Esophagus (tissue), 2 donors: Measurements from ENCODE around the gene GFPT1. TPM values are rescaled to one million over a fixed set of nuclear protein-coding genes. Genes with fewer than 3 reads are reported as not detected.

ENCODE experiments used
- H3K27ac ChIP-seq, 2 donors: one replicate each; pipeline ENCODE4 v1.5.1; 2013; ENCODE audit warnings: low read depth in 2 of 2, mild to moderate bottlenecking in 2 of 2, inconsistent platforms in 1 of 2, low read length in 1 of 2, moderate library complexity in 1 of 2
- H3K27me3 ChIP-seq, 2 donors: one replicate each; pipeline ENCODE4 v1.6.1; 2013; ENCODE audit warnings: low read length in 2 of 2, control low read depth in 1 of 2, mild to moderate bottlenecking in 1 of 2; ENCODE audit not compliant: insufficient read depth in 2 of 2, control insufficient read depth in 1 of 2
- H3K36me3 ChIP-seq, 2 donors: one replicate each; pipeline ENCODE4 v1.6.1; 2013; ENCODE audit warnings: low read length in 1 of 2; ENCODE audit not compliant: control insufficient read depth in 2 of 2, insufficient read depth in 2 of 2
- H3K4me1 ChIP-seq, 2 donors: one replicate each; pipeline ENCODE4 v1.6.1; 2013; ENCODE audit warnings: low read length in 1 of 2; ENCODE audit not compliant: control insufficient read depth in 2 of 2, insufficient read depth in 2 of 2
- H3K4me3 ChIP-seq, 2 donors: one replicate each; pipeline ENCODE4 v1.5.1; 2013; ENCODE audit warnings: low read length in 2 of 2, mild to moderate bottlenecking in 2 of 2, low read depth in 1 of 2, moderate library complexity in 1 of 2
- H3K9me3 ChIP-seq, 2 donors: one replicate each; pipeline ENCODE4 v1.6.1; 2013; ENCODE audit warnings: mild to moderate bottlenecking in 2 of 2, low read depth in 1 of 2, low read length in 1 of 2, moderate library complexity in 1 of 2; ENCODE audit not compliant: control insufficient read depth in 2 of 2, insufficient read depth in 1 of 2
- WGBS, 2 donors: extraction: QIAGEN DNeasy Blood & Tissue Kit; methylation state at CpG; one replicate each; pipeline ENCODE4 v1.1.7; 2013; 5-methylcytosine and 5-hydroxymethylcytosine counted together
- polyA plus RNA-seq, 2 donors: library from polyadenylated mRNA; stranded (reverse); fragments of 200-250 nt; gene quantifications; one replicate each; pipeline ENCODE4 v1.2.3, GENCODE V29; 2013
- donor health status: healthy with polysubstance abuse.
- donor health status: Bipolar disorder and iron deficiency.

The GFPT1 gene
- polyA plus RNA-seq, 2 donors = 4.6 to 7.8 TPM

- H3K27me3 ChIP-seq = no peaks in the 10 kb centered on the region
- no peak overlapping the region for H3K27ac ChIP-seq
- H3K4me1 ChIP-seq = no peaks in the 10 kb centered on the region
- H3K4me3 ChIP-seq = no peak overlapping the region
- H3K9me3 ChIP-seq = no peaks in the 10 kb centered on the region
- H3K36me3 ChIP-seq = peaks cover 0 to 7% of the 10 kb centered on the region in 2 donors
Measured at GRCh38 chr2:69411120-69411519, 24.1 kb upstream of the GFPT1 start.

GRCh38 chr2:69405306-69405705 is 18.3 kb upstream of the GFPT1 start:
- Histone ChIP-seq H3K27ac (no peak overlapping the region), H3K27me3 (no peaks in the 10 kb centered on the region), H3K4me3 (no peak overlapping the region), H3K4me1 (no peaks in the 10 kb centered on the region), H3K9me3 (no peaks in the 10 kb centered on the region), H3K36me3 (peaks cover 0 to 3% of the 10 kb centered on the region in 2 donors)

- Histone ChIP-seq H3K4me3 (no peak overlapping the region), H3K27me3 (no peaks in the 10 kb centered on the region), H3K4me1 (no peaks in the 10 kb centered on the region), H3K27ac (no peak overlapping the region), H3K9me3 (no peaks in the 10 kb centered on the region), H3K36me3 (peaks cover 0 to 6% of the 10 kb centered on the region in 2 donors)
- 95 to 96% methylated on average over 3 of the region's 3 CpGs for WGBS, 2 donors
Measured at GRCh38 chr2:69400121-69400520, 13.1 kb upstream of the GFPT1 start.

DNA sequence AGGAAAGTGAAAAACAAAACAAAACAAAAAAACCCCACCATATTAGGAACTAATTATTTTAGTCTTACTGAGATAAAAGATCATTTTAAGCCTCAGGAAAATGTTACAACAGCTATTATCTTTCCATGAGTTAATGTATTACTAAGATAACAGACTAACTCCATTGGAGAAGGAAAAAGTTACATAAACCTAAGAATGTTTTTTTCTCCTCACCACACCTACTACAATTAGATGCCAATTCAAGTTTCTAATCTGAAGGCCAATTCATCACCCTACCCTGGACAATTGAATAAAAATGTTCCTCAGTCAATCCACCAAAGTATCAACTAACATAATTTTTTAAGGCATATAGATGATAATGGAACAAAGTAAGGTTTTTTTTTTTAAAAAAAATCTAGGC is 10.2 kb upstream of the GFPT1 start:
- no peaks in the 10 kb centered on the region for H3K27me3 ChIP-seq
- H3K9me3 ChIP-seq = no peaks in the 10 kb centered on the region
- H3K4me3 ChIP-seq = no peak overlapping the region
- no peak overlapping the region for H3K27ac ChIP-seq
- H3K4me1 ChIP-seq = no peaks in the 10 kb centered on the region
- peaks cover 0 to 10% of the 10 kb centered on the region in 2 donors for H3K36me3 ChIP-seq

DNA sequence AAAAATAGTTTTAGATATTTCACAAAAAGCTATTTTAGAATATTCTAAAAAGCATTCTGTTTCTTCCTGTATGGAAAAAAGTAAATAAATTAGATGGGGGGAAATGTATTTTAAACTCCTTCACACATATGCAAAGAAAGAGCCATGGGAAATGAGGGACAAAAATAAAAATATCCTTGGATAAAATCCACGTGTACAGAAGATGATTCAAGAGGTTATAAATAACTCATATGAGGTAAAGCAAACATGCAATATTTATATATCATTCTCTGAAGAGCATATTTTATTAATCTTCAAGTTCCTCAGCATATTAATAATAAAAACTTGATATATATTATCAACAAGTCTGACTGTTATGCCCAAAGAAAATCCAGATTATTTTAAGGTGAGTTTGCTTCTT is 8.8 kb upstream of the GFPT1 start:
- Histone ChIP-seq H3K27ac (no peak overlapping the region), H3K27me3 (no peaks in the 10 kb centered on the region), H3K4me3 (no peak overlapping the region), H3K9me3 (no peaks in the 10 kb centered on the region), H3K4me1 (no peaks in the 10 kb centered on the region), H3K36me3 (peaks cover 0 to 10% of the 10 kb centered on the region in 2 donors)
- WGBS, 2 donors = 24 to 27% methylated on average over 1 of the region's 1 CpG

- H3K36me3 ChIP-seq = peaks cover 3 to 9% of the 10 kb centered on the region in 2 donors
- no peaks in the 10 kb centered on the region for H3K9me3 ChIP-seq
- H3K27ac ChIP-seq = no peak overlapping the region
- H3K4me3 ChIP-seq = no peak overlapping the region
- no peaks in the 10 kb centered on the region for H3K4me1 ChIP-seq
- no peaks in the 10 kb centered on the region for H3K27me3 ChIP-seq
Measured at GRCh38 chr2:69393963-69394362, 6.9 kb upstream of the GFPT1 start.

DNA sequence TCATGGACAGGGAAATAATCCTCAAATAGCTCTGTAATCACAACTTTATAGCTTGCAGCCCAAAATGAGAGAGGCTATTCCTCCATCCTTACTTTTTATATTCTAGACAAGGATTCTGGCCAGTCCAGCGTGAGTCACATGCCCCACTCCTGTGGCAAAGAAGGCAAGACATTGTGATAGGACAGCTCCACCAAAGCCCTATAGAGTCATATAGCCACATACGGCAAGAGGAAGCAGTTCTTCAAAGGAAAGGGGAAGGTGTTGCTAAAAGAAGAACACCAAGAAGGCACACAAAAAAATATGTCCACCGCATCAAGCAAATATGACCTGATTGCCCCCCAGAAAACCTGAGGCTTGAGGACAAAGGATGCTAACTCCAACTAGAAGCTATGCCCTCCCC is 3.4 kb upstream of the GFPT1 start:
- H3K27ac ChIP-seq = no peak overlapping the region
- H3K9me3 ChIP-seq = peaks cover 0 to 3% of the 10 kb centered on the region in 2 donors
- peaks cover 3 to 4% of the 10 kb centered on the region in 2 donors for H3K36me3 ChIP-seq
- H3K4me3 ChIP-seq = no peak overlapping the region
- peaks cover 0 to 2% of the 10 kb centered on the region in 2 donors for H3K4me1 ChIP-seq
- H3K27me3 ChIP-seq = no peaks in the 10 kb centered on the region
- 75 to 86% methylated on average over 3 of the region's 3 CpGs for WGBS, 2 donors

GRCh38 chr2:69390001-69390400 is 3.0 kb upstream of the GFPT1 start:
- Histone ChIP-seq H3K9me3 (peaks cover 0 to 3% of the 10 kb centered on the region in 2 donors), H3K4me3 (no peak overlapping the region), H3K36me3 (peaks cover 3 to 4% of the 10 kb centered on the region in 2 donors), H3K27ac (no peak overlapping the region), H3K4me1 (peaks cover 0 to 2% of the 10 kb centered on the region in 2 donors), H3K27me3 (no peaks in the 10 kb centered on the region)
- WGBS, 2 donors = 86% methylated on average over 3 of the region's 3 CpGs

GRCh38 chr2:69389271-69389670 is 2.2 kb upstream of the GFPT1 start:
- H3K27ac ChIP-seq = no peak overlapping the region
- 93 to 99% methylated on average over 3 of the region's 3 CpGs for WGBS, 2 donors
- no peaks in the 10 kb centered on the region for H3K27me3 ChIP-seq
- H3K4me3 ChIP-seq = no peak overlapping the region
- peaks cover 0 to 3% of the 10 kb centered on the region in 2 donors for H3K9me3 ChIP-seq
- H3K36me3 ChIP-seq = peaks cover 0 to 3% of the 10 kb centered on the region in 2 donors
- H3K4me1 ChIP-seq = peaks cover 0 to 2% of the 10 kb centered on the region in 2 donors

DNA sequence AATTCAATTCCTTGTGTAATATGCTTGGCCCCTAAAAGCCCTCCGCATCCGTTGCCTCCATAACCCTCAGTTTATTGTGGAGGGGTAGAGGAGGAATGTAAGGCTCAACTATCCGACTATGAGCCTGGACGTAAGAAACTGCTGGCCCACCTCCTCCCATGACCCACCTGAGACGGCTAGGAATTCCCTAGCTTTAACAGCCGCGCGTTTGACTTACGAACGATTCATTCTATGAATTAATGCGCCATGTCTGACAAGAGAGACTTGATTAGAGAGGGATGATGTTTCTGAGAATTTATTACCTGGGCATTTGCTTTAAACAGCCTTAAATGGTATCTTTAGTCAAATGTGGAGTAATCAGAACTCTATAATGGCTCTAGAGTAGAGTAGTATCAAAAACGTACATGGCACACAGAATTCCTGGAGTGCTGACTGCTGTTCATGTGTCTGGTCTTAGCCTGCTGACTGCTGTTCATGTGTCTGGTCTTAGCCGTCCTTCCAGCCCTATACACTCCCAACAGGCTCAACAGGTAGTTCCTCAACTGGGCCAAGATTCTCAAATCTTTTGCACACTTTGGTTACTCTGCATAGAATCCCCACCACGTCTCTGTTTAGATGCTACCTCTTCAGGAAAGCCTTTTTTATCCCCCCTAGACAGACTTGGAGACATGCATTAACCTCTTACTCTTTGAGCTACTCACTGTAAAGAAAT is 899 bp upstream of the GFPT1 start:
- H3K4me1 ChIP-seq = peaks cover 0 to 2% of the 10 kb centered on the region in 2 donors
- H3K4me3 ChIP-seq = peak overlapping the region; percentile 87 to 99
- WGBS, 2 donors = 60 to 68% methylated on average over 14 of the region's 14 CpGs
- no peaks in the 10 kb centered on the region for H3K27me3 ChIP-seq
- peaks cover 0 to 3% of the 10 kb centered on the region in 2 donors for H3K9me3 ChIP-seq
- peak overlapping the region; percentile 81 to 83 for H3K27ac ChIP-seq
- peaks cover 0 to 3% of the 10 kb centered on the region in 2 donors for H3K36me3 ChIP-seq
